ENCODE measurements around the gene CSF3.

- TF ChIP-seq CTCF (IDR thresholded peaks at IDR 0.05 in 2 of 3, conservative IDR thresholded peaks at IDR 0.05 in 1 of 3; ENCODE audit: borderline replicate concordance in 1 of 3, insufficient read depth in 1 of 3, low read depth in 2 of 3, low read length in 2 of 3) (no peak), POLR2AphosphoS5 (IDR thresholded peaks at IDR 0.05; ENCODE audit: low read depth, low read length) (no peak), POLR2A (IDR thresholded peaks at IDR 0.05; ENCODE audit: borderline replicate concordance, extremely low read depth, insufficient read depth, insufficient read length) (no peak), YY1 (IDR thresholded peaks at IDR 0.05; ENCODE audit: extremely low read depth, insufficient replicate concordance, low read depth, low read length) (no peak), MAX (IDR thresholded peaks at IDR 0.05) (no peak), EZH2 (IDR thresholded peaks at IDR 0.05) (no peak), CEBPB (IDR thresholded peaks at IDR 0.05; ENCODE audit: low read depth) (no peak), SIN3A (IDR thresholded peaks at IDR 0.05; ENCODE audit: low read depth) (no peak)
Measured at GRCh38 chr17:39996800-39997199, 18.4 kb upstream of the CSF3 start.

All from HCT116 (cell line).